NB4 (cell line): ENCODE measurements around the gene LDLRAD3.

Source experiments
- CTCF ChIP-seq: IDR thresholded peaks from one replicate; pipeline ENCODE4 v1.5.1; 2012; ENCODE audit warnings: low read depth, low read length
- MAX ChIP-seq: IDR thresholded peaks from 2 replicates; pipeline ENCODE4 v1.6.1; 2011; ENCODE audit warnings: low read depth, low read length
- POLR2A ChIP-seq: IDR thresholded peaks from 2 replicates; pipeline ENCODE4 v1.6.1; 2011; ENCODE audit warnings: mild to moderate bottlenecking; ENCODE audit not compliant: insufficient read length; ENCODE audit errors: extremely low read depth

- TF ChIP-seq CTCF (no peak), POLR2A (no peak), MAX (no peak)
These were observed 261.7 kb downstream of the LDLRAD3 start for GRCh38 chr11:36205536-36205935.
